Left ventricle myocardium inferior (tissue), 1 donor: ENCODE data around the gene URM1. TPM values are rescaled to one million over a fixed set of nuclear protein-coding genes. Genes with fewer than 3 reads are reported as not detected.

Experiments used
- DNase-seq: peaks from one replicate; pipeline ENCODE4 v3.0.0-alpha.2; 2020
- H3K27ac ChIP-seq: fragments of 200-600 bp; replicated peaks from 2 replicates; pipeline ENCODE4 v1.8.0; 2021
- H3K27me3 ChIP-seq: fragments of 200-600 bp; 2 replicates; pipeline ENCODE4 v1.8.0; 2021; ENCODE audit warnings: low read depth
- H3K36me3 ChIP-seq: fragments of 200-600 bp; 2 replicates; pipeline ENCODE4 v1.8.0; 2021
- H3K4me1 ChIP-seq: fragments of 200-600 bp; 2 replicates; pipeline ENCODE4 v1.8.0; 2021
- H3K4me3 ChIP-seq: fragments of 200-600 bp; 2 replicates; pipeline ENCODE4 v1.8.0; 2021; ENCODE audit warnings: mild to moderate bottlenecking, moderate library complexity
- H3K9me3 ChIP-seq: fragments of 200-600 bp; replicated peaks from 2 replicates; pipeline ENCODE4 v1.8.0; 2021
- intact Hi-C: fragments of 100-400 bp; cut with micrococcal nuclease; formaldehyde crosslinking; loops from one replicate; pipeline ENCODE4 v1.11.0; 2022
- total RNA-seq: library from RNA; stranded (reverse); fragmentation: NEBNext Ultra II Directional; extraction: Animal tissue kit (Norgen Biotek cat#: 25700); gene quantifications from one replicate; pipeline ENCODE4 v1.2.1, GENCODE V29; 2021
- TF ChIP-seq, protein P1 (sequence below): fragments of 200-600 bp; IDR thresholded peaks from 2 replicates; pipeline ENCODE4 v1.8.0; 2021; ENCODE audit warnings: antibody characterized with exemption, mild to moderate bottlenecking, borderline replicate concordance
- donor health status: DM: no; HTN: yes; CAD: no; lungs with severe emphysema.

URM1 gene
- total RNA-seq, 1 donor from 2014 or later = 57.0 TPM

DNA sequence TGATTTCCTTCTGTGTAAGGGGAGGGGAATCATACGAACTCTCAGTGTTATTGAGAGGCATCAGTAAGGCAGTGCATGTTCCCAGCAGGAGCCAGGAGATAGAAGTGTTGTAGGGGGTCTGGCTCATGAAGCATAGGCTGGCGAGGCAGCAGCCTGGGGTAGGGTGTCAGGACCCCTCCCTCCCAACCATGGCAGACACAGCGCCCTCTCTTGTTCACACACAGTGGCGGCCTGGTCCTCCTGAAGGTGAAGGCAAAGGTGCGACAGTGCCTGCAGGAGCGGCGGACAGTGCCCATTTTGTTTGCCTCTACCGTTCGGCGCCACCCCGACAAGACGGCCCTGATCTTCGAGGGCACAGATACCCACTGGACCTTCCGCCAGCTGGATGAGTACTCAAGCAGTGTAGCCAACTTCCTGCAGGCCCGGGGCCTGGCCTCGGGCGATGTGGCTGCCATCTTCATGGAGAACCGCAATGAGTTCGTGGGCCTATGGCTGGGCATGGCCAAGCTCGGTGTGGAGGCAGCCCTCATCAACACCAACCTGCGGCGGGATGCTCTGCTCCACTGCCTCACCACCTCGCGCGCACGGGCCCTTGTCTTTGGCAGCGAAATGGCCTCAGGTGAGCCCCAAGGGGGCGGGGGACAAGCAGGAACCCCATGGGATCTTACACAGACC, 26.1 kb upstream of the URM1 start:
- H3K27me3 ChIP-seq = no peaks in the 10 kb centered on the region
- H3K27ac ChIP-seq = no peak overlapping the region
- intact Hi-C loops = no loop called here
- H3K36me3 ChIP-seq = peaks cover 75% of the 10 kb centered on the region
- TF ChIP-seq, protein P1, sequence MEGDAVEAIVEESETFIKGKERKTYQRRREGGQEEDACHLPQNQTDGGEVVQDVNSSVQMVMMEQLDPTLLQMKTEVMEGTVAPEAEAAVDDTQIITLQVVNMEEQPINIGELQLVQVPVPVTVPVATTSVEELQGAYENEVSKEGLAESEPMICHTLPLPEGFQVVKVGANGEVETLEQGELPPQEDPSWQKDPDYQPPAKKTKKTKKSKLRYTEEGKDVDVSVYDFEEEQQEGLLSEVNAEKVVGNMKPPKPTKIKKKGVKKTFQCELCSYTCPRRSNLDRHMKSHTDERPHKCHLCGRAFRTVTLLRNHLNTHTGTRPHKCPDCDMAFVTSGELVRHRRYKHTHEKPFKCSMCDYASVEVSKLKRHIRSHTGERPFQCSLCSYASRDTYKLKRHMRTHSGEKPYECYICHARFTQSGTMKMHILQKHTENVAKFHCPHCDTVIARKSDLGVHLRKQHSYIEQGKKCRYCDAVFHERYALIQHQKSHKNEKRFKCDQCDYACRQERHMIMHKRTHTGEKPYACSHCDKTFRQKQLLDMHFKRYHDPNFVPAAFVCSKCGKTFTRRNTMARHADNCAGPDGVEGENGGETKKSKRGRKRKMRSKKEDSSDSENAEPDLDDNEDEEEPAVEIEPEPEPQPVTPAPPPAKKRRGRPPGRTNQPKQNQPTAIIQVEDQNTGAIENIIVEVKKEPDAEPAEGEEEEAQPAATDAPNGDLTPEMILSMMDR = no peak
- no peak overlapping the region for H3K4me3 ChIP-seq
- no peak for DNase-seq
- peaks cover 16% of the 10 kb centered on the region for H3K4me1 ChIP-seq
- no peaks in the 10 kb centered on the region for H3K9me3 ChIP-seq

DNA sequence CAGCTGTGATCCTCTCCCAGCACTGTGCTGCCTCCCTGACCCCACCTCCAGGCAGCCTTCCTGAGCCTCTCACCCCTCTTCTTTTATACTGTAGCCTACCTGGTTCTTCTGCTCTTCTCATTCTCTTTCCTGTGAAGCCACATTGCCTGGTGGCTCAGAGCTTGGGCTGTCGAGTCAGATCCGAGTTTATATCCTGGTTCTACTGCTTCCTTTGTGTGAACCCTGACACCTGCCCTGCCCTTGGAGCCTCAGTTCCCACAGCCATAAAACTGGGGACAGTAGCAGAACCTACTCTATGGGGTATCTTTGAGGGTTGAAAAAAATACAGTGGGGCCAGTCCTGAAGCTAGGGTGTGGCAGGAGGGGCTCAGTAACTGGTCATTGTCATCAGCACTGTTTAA, 22.0 kb upstream of the URM1 start:
- TF ChIP-seq, protein P1 = no peak
- Histone ChIP-seq H3K4me3 (no peak overlapping the region), H3K4me1 (no peaks in the 10 kb centered on the region), H3K36me3 (peaks cover 84% of the 10 kb centered on the region), H3K27me3 (no peaks in the 10 kb centered on the region), H3K9me3 (no peaks in the 10 kb centered on the region), H3K27ac (no peak overlapping the region)
- intact Hi-C loops = no loop called here
- DNase-seq = no peak

DNA sequence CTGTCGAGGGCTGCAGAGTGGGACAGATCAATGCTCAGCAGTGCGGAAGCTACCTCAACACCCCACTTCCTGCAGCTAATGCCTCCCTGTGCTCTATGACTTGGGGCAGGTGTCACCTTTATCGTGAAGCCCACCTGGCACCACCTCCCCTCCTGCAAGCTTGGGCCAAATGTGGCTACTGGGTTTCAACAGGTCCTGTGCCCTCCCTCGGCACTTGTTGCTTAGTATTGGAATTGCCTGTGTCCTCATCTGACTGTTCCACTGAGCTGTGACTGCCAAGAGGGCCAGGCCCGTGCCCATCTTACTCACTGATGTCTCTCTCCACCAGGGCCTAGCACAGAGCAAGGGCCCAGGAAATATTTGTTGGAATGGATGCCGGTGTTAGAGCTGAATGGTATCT, 21.4 kb upstream of the URM1 start:
- Histone ChIP-seq H3K36me3 (peaks cover 82% of the 10 kb centered on the region), H3K4me1 (no peaks in the 10 kb centered on the region), H3K27me3 (no peaks in the 10 kb centered on the region), H3K27ac (no peak overlapping the region), H3K9me3 (no peaks in the 10 kb centered on the region), H3K4me3 (no peak overlapping the region)
- TF ChIP-seq, protein P1 = no peak
- no peak for DNase-seq
- intact Hi-C loops = no loop called here

DNA sequence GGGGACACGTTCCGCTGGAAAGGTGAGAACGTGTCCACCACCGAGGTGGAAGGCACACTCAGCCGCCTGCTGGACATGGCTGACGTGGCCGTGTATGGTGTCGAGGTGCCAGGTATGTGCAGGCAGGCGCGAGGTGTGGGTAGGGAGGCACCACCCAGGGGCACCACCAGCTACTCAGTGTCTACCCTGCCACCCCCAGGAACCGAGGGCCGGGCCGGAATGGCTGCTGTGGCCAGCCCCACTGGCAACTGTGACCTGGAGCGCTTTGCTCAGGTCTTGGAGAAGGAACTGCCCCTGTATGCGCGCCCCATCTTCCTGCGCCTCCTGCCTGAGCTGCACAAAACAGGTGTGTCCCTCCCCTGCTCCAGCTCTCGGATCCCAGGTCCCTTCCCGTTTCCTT, 15.7 kb upstream of the URM1 start:
- Histone ChIP-seq H3K27ac (no peak overlapping the region), H3K4me3 (no peak overlapping the region), H3K4me1 (peaks cover 5% of the 10 kb centered on the region), H3K27me3 (no peaks in the 10 kb centered on the region), H3K36me3 (peaks cover 49% of the 10 kb centered on the region), H3K9me3 (no peaks in the 10 kb centered on the region)
- TF ChIP-seq, protein P1 = no peak
- DNase-seq = no peak
- intact Hi-C loops = no loop called here

DNA sequence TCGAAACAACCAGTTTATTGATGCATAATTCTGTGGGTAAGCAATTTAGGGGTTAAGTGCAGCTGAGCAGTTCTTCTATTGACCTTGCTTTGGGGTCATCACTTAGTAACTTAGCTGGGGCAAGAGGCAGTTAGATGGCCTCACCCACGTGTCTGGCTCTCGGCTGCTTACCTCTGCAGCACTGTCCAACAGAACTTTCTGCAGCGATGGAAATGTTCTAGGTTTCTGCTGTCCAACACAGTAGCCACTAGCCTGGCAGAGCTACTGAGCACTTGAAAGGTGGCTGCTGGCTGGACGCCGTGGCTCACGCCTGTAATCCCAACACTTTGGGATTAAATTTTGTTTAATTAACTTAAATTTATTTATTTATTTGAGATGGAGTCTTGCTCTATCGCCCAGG, 13.1 kb upstream of the URM1 start:
- Histone ChIP-seq H3K27ac (no peak overlapping the region), H3K9me3 (no peaks in the 10 kb centered on the region), H3K27me3 (no peaks in the 10 kb centered on the region), H3K4me1 (peaks cover 19% of the 10 kb centered on the region), H3K4me3 (no peak overlapping the region), H3K36me3 (peaks cover 34% of the 10 kb centered on the region)
- no peak for DNase-seq
- TF ChIP-seq, protein P1 = no peak
- intact Hi-C loops = no loop called here
